HepG2 (cell line): Measurements from ENCODE around the gene ANTKMT. TPM values are rescaled to one million over a fixed set of nuclear protein-coding genes. Genes with fewer than 3 reads are reported as not detected.

Experiments
- ATAC-seq: fragments of 200-7000 bp; cut with Tn5 transposase; 3 replicates; pipeline ENCODE4 v1.9.1; 2020; ENCODE audit warnings: mild to moderate bottlenecking, moderate library complexity
- BruUV-seq: library from RNA; stranded (reverse); fragments of 400-500 nt; replicated peaks from 2 replicates; lab custom pipeline; 2021; lab: Mats Ljungman, UMichigan
- CTCF ChIA-PET: fragments of 300-600 bp; formaldehyde crosslinking; extraction: SDS; loops from one replicate; lab custom pipeline; 2021; ENCODE audit warnings: low total read pairs, inconsistent platforms, low intra/inter-chr PET ratio; lab: Yijun Ruan, JAX
- POLR2A ChIA-PET: fragments of 350-600 bp; sonication (Branson Sonifier 250); formaldehyde crosslinking; loops from one replicate; lab custom pipeline; 2020; ENCODE audit warnings: antibody characterized with exemption, inconsistent platforms; lab: Yijun Ruan, JAX
- DNase-seq: peaks from one replicate; pipeline ENCODE4 v3.0.0-alpha.2; 2015; ENCODE audit warnings: low spot score
- FAIRE-seq: peaks from 3 replicates; lab custom pipeline; 2011; peaks lifted over from hg19 to GRCh38; lab: Jason Lieb, UNC
- H2AFZ ChIP-seq: one replicate; pipeline ENCODE4 v1.6.1; 2011; ENCODE audit warnings: low read length, inconsistent platforms
- H3K27ac ChIP-seq: fragments of 300-600 bp; 3 replicates; pipeline ENCODE4 v1.8.0; 2011; ENCODE audit warnings: mixed run types, mild to moderate bottlenecking, mixed read lengths, low read length, inconsistent platforms; ENCODE audit not compliant: insufficient read depth; ENCODE audit errors: extremely low read length
- H3K27me3 ChIP-seq, 2 experiments: fragments of 200-600 bp in 1 of 2; 2 replicates in 1 of 2; 3 replicates in 1 of 2; pipeline versions ENCODE4 v1.6.0 to v1.8.0; 2011; ENCODE audit warnings: low read length in 2 of 2, mild to moderate bottlenecking in 2 of 2, moderate library complexity in 2 of 2, inconsistent platforms in 1 of 2; ENCODE audit not compliant: insufficient read depth in 2 of 2, control insufficient read depth in 1 of 2
- H3K36me3 ChIP-seq, 2 experiments: fragments of 200-600 bp in 1 of 2; replicated peaks in 1 of 2; 2 replicates in 1 of 2; 3 replicates in 1 of 2; pipeline versions ENCODE4 v1.5.1 to v1.8.0; 2011; ENCODE audit warnings: low read length in 2 of 2, inconsistent platforms in 1 of 2; ENCODE audit not compliant: insufficient read depth in 2 of 2, control insufficient read depth in 1 of 2
- H3K4me1 ChIP-seq: 2 replicates; pipeline ENCODE4 v1.5.1; 2012; ENCODE audit warnings: low read length, inconsistent platforms; ENCODE audit not compliant: insufficient read depth
- H3K4me2 ChIP-seq: 2 replicates; pipeline ENCODE4 v1.6.0; 2011; ENCODE audit warnings: low read depth, low read length, inconsistent platforms
- H3K4me3 ChIP-seq, 3 experiments: fragments of 200-600 bp in 1 of 3; sonication (generic), shearing (Covaris generic) in 1 of 3; replicated peaks in 1 of 3; 2 replicates each; pipeline ENCODE4 v1.5.1; 2011 to 2016; ENCODE audit warnings: low read length in 3 of 3, inconsistent platforms in 2 of 3, low read depth in 2 of 3, mild to moderate bottlenecking in 2 of 3, control low read depth in 1 of 3, mixed read lengths in 1 of 3; ENCODE audit not compliant: insufficient read depth in 1 of 3
- H3K79me2 ChIP-seq: one replicate; pipeline ENCODE4 v1.6.1; 2011; ENCODE audit warnings: low read length, inconsistent platforms; ENCODE audit not compliant: insufficient read depth
- H3K9ac ChIP-seq: 2 replicates; pipeline ENCODE4 v1.6.0; 2011; ENCODE audit warnings: mild to moderate bottlenecking, low read depth, low read length, inconsistent platforms; ENCODE audit not compliant: insufficient read depth
- H3K9me3 ChIP-seq: 2 replicates; pipeline ENCODE4 v1.5.1; 2012; ENCODE audit warnings: mild to moderate bottlenecking, low read length
- H4K20me1 ChIP-seq: 2 replicates; pipeline ENCODE4 v1.6.0; 2011; ENCODE audit warnings: inconsistent platforms, mild to moderate bottlenecking, low read length, moderate library complexity; ENCODE audit not compliant: insufficient read depth
- AGO1 ChIP-seq: fragments of 200-400 bp; formaldehyde crosslinking; IDR thresholded peaks from 2 replicates; pipeline ENCODE4 v1.6.1; 2017; ENCODE audit warnings: mild to moderate bottlenecking, low read depth, low read length, moderate library complexity; ENCODE audit not compliant: poor library complexity, severe bottlenecking
- AGO2 ChIP-seq: fragments of 200-400 bp; formaldehyde crosslinking; optimal IDR thresholded peaks from 2 replicates; pipeline ENCODE3; 2017; ENCODE audit warnings: mild to moderate bottlenecking, low read depth, low read length, moderate library complexity
- POLR2A ChIP-seq, 2 experiments: IDR thresholded peaks; 2 replicates each; pipeline ENCODE4 v1.6.1; 2011; ENCODE audit warnings: low read depth in 2 of 2, low read length in 2 of 2, mild to moderate bottlenecking in 1 of 2, moderate library complexity in 1 of 2; ENCODE audit not compliant: insufficient read depth in 1 of 2
- SIN3B ChIP-seq: fragments of 150-350 bp; IDR thresholded peaks from 2 replicates; pipeline ENCODE4 v1.6.1; 2014; ENCODE audit warnings: low read length
- ZNF275 ChIP-seq: sonication (generic); formaldehyde crosslinking; IDR thresholded peaks from 2 replicates; pipeline ENCODE4 v1.8.0; 2022; ENCODE audit warnings: missing genetic modification reagents, mild to moderate bottlenecking, inconsistent platforms, borderline replicate concordance
- WGBS: methylation state at CpG from one replicate; pipeline ENCODE4 v1.1.6; 2017; ENCODE audit warnings: low lambda C conversion rate; 5-methylcytosine and 5-hydroxymethylcytosine counted together
- in situ Hi-C: cut with HindIII; loops from 2 replicates; pipeline ENCODE4 v1.10.0; 2017; ENCODE audit warnings: low pct_unique_long_range_greater_than_20kb; ENCODE audit not compliant: extremely low pct_ligation_motif_present
- intact Hi-C: fragments of 100-400 bp; cut with micrococcal nuclease; formaldehyde crosslinking; loops from one replicate; pipeline ENCODE4 v1.10.0; 2022; ENCODE audit not compliant: unreplicated experiment
- polyA plus RNA-seq, 8 experiments: library from polyadenylated mRNA; depleted of rRNA in 3 of 8; stranded (reverse) in 7 of 8; unstranded in 1 of 8; fragments of >200 nt; fragmentation: Illumina TruSeq in 4 of 8; extraction: Trizol in 4 of 8; gene quantifications; 2 replicates each; pipeline versions ENCODE4 v1.2.1 to v1.2.3, GENCODE V29; 2011 to 2016; ENCODE audit warnings: low read depth in 4 of 8, missing spikeins in 1 of 8, mixed read lengths in 1 of 8; ENCODE audit not compliant: insufficient read depth in 1 of 8
- total RNA-seq, 5 experiments: library from RNA; depleted of rRNA; stranded (reverse); fragments of >200 nt; fragmentation: Illumina TruSeq; extraction: Trizol; gene quantifications; 2 replicates each; pipeline ENCODE4 v1.2.3, GENCODE V29; 2016; ENCODE audit warnings: low read depth in 1 of 5

The ANTKMT gene
- total and polyA plus RNA-seq, 2 of the 13 experiments (the other 11 are each of a cell fraction or from before 2014, with no cell fraction given): 7.5 to 47.8 TPM

- TF ChIP-seq SIN3B: no peak
These were observed 3.5 kb downstream of the ANTKMT start (continued) for GRCh38 chr16:724188-725040.

GRCh38 chr16:725041-725376, 4.1 kb downstream of the ANTKMT start:
- no peak overlapping the region for H3K4me3 ChIP-seq
- no peak overlapping the region for H3K4me2 ChIP-seq
- in situ Hi-C loops: no loop called here
- H3K4me1 ChIP-seq: peaks cover 23% of the 10 kb centered on the region
- no TSS peak for BruUV-seq
- H3K9ac ChIP-seq: no peak overlapping the region
- ChIA-PET CTCF (no interaction called here), POLR2A (interaction anchor here (2.2 to 2.6 kb wide), 2 partner anchors 9 to 16 kb away, joined by 7 to 14 read pairs; partner anchors contain the start of gene CIAO3)
- intact Hi-C loops: no loop called here
- DNase-seq (no peak), ATAC-seq (no peak), FAIRE-seq (no peak)
- no peaks in the 10 kb centered on the region for H3K9me3 ChIP-seq
- TF ChIP-seq ZNF275 (CRISPR knock-in tag) (no peak), POLR2A (IDR thresholded peaks at IDR 0.05; ENCODE audit: insufficient read depth in 1 of 2, low read depth in 2 of 2, low read length in 2 of 2) (0 out of 4 replicates have a peak, but pooled peaks of 1 of the 2 experiments have one; percentile 17), AGO1 (peak; percentile 52), AGO2 (peak; percentile 67)
- H4K20me1 ChIP-seq: no peaks in the 10 kb centered on the region
- no peaks in the 10 kb centered on the region for H3K36me3 ChIP-seq
- H3K27ac ChIP-seq: no peak overlapping the region
- 49% methylated on average over 6 of the region's 7 CpGs for WGBS
- no peaks in the 10 kb centered on the region for H3K79me2 ChIP-seq
- H3K27me3 ChIP-seq: peaks cover 0 to 3% of the 10 kb centered on the region in 2 experiments; a peak in 1 of 5 replicates
- H2AFZ ChIP-seq: no peak overlapping the region
